Endothelial cell of umbilical vein (primary cell): ENCODE results near the gene PGS1. TPM values are rescaled to one million over a fixed set of nuclear protein-coding genes. Genes with fewer than 3 reads are reported as not detected.

Experiments
- BruUV-seq: library from RNA; stranded (reverse); fragments of 400-500 nt; replicated peaks from 2 replicates; lab custom pipeline; 2021; lab: Mats Ljungman, UMichigan
- CTCF ChIA-PET: fragments of 300-600, 350-600 bp; sonication (Branson Sonifier 250); formaldehyde crosslinking; loops from one replicate; lab custom pipeline; 2021; ENCODE audit warnings: antibody characterized with exemption, inconsistent platforms; lab: Charles Lee
- POLR2A ChIA-PET: fragments of 300-600, 350-600 bp; sonication (Branson Sonifier 250); formaldehyde crosslinking; loops from one replicate; lab custom pipeline; 2021; ENCODE audit warnings: antibody characterized with exemption, inconsistent platforms; lab: Charles Lee
- DNase-seq: peaks from one replicate; pipeline ENCODE4 v3.0.0-alpha.2; 2011; ENCODE audit warnings: low read depth, low spot score
- FAIRE-seq: peaks from 2 replicates; lab custom pipeline; 2011; peaks lifted over from hg19 to GRCh38; lab: Jason Lieb, UNC
- H2AFZ ChIP-seq: 2 replicates; pipeline ENCODE4 v1.6.0; 2012; ENCODE audit warnings: low read depth, low read length, control low read depth, inconsistent platforms
- H3K27ac ChIP-seq: 2 replicates; pipeline ENCODE4 v1.5.1; 2011; ENCODE audit warnings: low read depth, mild to moderate bottlenecking, control low read depth, low read length, moderate library complexity; ENCODE audit not compliant: insufficient read depth
- H3K27me3 ChIP-seq, 2 experiments: 2 replicates each; pipeline versions ENCODE4 v1.6.0 to v1.6.1; 2011; ENCODE audit warnings: low read length in 2 of 2, mixed read lengths in 1 of 2; ENCODE audit not compliant: control insufficient read depth in 2 of 2, insufficient read depth in 2 of 2
- H3K36me3 ChIP-seq, 2 experiments: 2 replicates in 1 of 2; 3 replicates in 1 of 2; pipeline ENCODE4 v1.5.1; 2011; ENCODE audit warnings: low read length in 2 of 2, mild to moderate bottlenecking in 1 of 2, moderate library complexity in 1 of 2; ENCODE audit not compliant: control insufficient read depth in 2 of 2, insufficient read depth in 2 of 2; ENCODE audit errors: extremely low read depth in 1 of 2
- H3K4me1 ChIP-seq: 3 replicates; pipeline ENCODE4 v1.5.1; 2011; ENCODE audit warnings: mild to moderate bottlenecking, low read length; ENCODE audit not compliant: control insufficient read depth, insufficient read depth; ENCODE audit errors: extremely low read depth
- H3K4me2 ChIP-seq: 2 replicates; pipeline ENCODE4 v1.6.1; 2011; ENCODE audit warnings: low read length, control low read depth, mixed read lengths; ENCODE audit not compliant: insufficient read depth
- H3K4me3 ChIP-seq, 3 experiments: fragments of 200-600 bp in 1 of 3; sonication (generic), shearing (Covaris generic) in 1 of 3; replicated peaks in 1 of 3; 2 replicates each; pipeline ENCODE4 v1.5.1; 2011 to 2016; ENCODE audit warnings: control low read depth in 3 of 3, low read length in 3 of 3, mild to moderate bottlenecking in 2 of 3, inconsistent platforms in 1 of 3, low read depth in 1 of 3, moderate library complexity in 1 of 3; ENCODE audit not compliant: insufficient read depth in 1 of 3
- H3K79me2 ChIP-seq: 2 replicates; pipeline ENCODE4 v1.6.0; 2012; ENCODE audit warnings: low read length, inconsistent platforms; ENCODE audit not compliant: control insufficient read depth, insufficient read depth
- H3K9ac ChIP-seq: replicated peaks from 2 replicates; pipeline ENCODE3; 2011; ENCODE audit warnings: low read length, control low read depth; ENCODE audit not compliant: insufficient read depth; ENCODE audit errors: extremely low read depth
- H3K9me1 ChIP-seq: replicated peaks from 3 replicates; pipeline ENCODE4 v1.6.0; 2011; ENCODE audit warnings: mild to moderate bottlenecking, low read length; ENCODE audit not compliant: control insufficient read depth, insufficient read depth; ENCODE audit errors: extremely low read depth
- H3K9me3 ChIP-seq: replicated peaks from 2 replicates; pipeline ENCODE4 v1.5.1; 2012; ENCODE audit warnings: low read length, inconsistent platforms; ENCODE audit not compliant: control insufficient read depth, insufficient read depth
- H4K20me1 ChIP-seq: replicated peaks from 2 replicates; pipeline ENCODE3; 2011; ENCODE audit warnings: mild to moderate bottlenecking, low read length; ENCODE audit not compliant: control insufficient read depth, insufficient read depth; ENCODE audit errors: extremely low read depth
- EZH2 ChIP-seq: IDR thresholded peaks from 2 replicates; pipeline ENCODE4 v1.6.1; 2012; ENCODE audit warnings: borderline replicate concordance, low read depth, mild to moderate bottlenecking, moderate library complexity, low read length, inconsistent platforms; ENCODE audit not compliant: severe bottlenecking
- FOS ChIP-seq: IDR thresholded peaks from 2 replicates; pipeline ENCODE4 v1.6.1; 2011; ENCODE audit warnings: mild to moderate bottlenecking, low read length, moderate library complexity, borderline replicate concordance; ENCODE audit not compliant: insufficient read depth
- GATA2 ChIP-seq: IDR thresholded peaks from 2 replicates; pipeline ENCODE4 v1.7.0; 2011; ENCODE audit warnings: low read depth, mild to moderate bottlenecking, moderate library complexity, mixed read lengths, low read length; ENCODE audit not compliant: insufficient read length, insufficient read depth
- JUN ChIP-seq: IDR thresholded peaks from 2 replicates; pipeline ENCODE4 v1.6.1; 2011; ENCODE audit warnings: borderline replicate concordance, low read depth; ENCODE audit not compliant: insufficient read length, insufficient read depth
- MAX ChIP-seq: IDR thresholded peaks from 2 replicates; pipeline ENCODE4 v1.6.1; 2011; ENCODE audit not compliant: insufficient read depth, insufficient read length
- MYC ChIP-seq: IDR thresholded peaks from one replicate; pipeline ENCODE4 v1.6.1; 2011; ENCODE audit warnings: mild to moderate bottlenecking, low read depth, low read length
- POLR2A ChIP-seq: IDR thresholded peaks from 2 replicates; pipeline ENCODE4 v1.6.1; 2012; ENCODE audit warnings: low read depth, mild to moderate bottlenecking, control low read depth, low read length
- POLR2AphosphoS5 ChIP-seq: IDR thresholded peaks from 2 replicates; pipeline ENCODE4 v1.6.1; 2012; ENCODE audit warnings: low read depth, mild to moderate bottlenecking, control low read depth, low read length, moderate library complexity; ENCODE audit not compliant: insufficient read depth
- dilution Hi-C: fragments of 300-500 bp; cut with MboI; formaldehyde crosslinking; loops from one replicate; pipeline ENCODE4 v1.15.0; 2019; ENCODE audit warnings: low sequenced_read_pairs; ENCODE audit not compliant: extremely low pct_ligation_motif_present
- intact Hi-C: fragments of 100-400 bp; cut with micrococcal nuclease; formaldehyde crosslinking; loops from one replicate; pipeline ENCODE4 v1.10.0; 2022
- polyA plus RNA-seq, 4 experiments: library from polyadenylated mRNA; depleted of rRNA in 3 of 4; stranded (reverse) in 3 of 4; unstranded in 1 of 4; fragments of >200 nt; gene quantifications; 2 replicates each; pipeline versions ENCODE4 v1.2.1 to v1.2.3, GENCODE V29; 2011 to 2012; ENCODE audit warnings: missing spikeins in 1 of 4
- total RNA-seq: library from RNA; stranded (reverse); gene quantifications from 2 replicates; pipeline ENCODE4 v1.2.3, GENCODE V29; 2021
- TF ChIP-seq, protein P1 (sequence below), 2 donors: IDR thresholded peaks; 1 replicate in 1 of 2; 2 replicates in 1 of 2; pipeline ENCODE4 v1.5.1; 2011; ENCODE audit warnings: low read length in 2 of 2, mild to moderate bottlenecking in 2 of 2, moderate library complexity in 2 of 2, control low read depth in 1 of 2, inconsistent platforms in 1 of 2, low read depth in 1 of 2; ENCODE audit not compliant: insufficient read depth in 1 of 2; ENCODE audit errors: extremely low read depth in 1 of 2

PGS1 gene
- total and polyA plus RNA-seq, 2 donors (not counting 3 experiments of a cell fraction or from before 2014, with no cell fraction given): 50.8 to 66.0 TPM

DNA sequence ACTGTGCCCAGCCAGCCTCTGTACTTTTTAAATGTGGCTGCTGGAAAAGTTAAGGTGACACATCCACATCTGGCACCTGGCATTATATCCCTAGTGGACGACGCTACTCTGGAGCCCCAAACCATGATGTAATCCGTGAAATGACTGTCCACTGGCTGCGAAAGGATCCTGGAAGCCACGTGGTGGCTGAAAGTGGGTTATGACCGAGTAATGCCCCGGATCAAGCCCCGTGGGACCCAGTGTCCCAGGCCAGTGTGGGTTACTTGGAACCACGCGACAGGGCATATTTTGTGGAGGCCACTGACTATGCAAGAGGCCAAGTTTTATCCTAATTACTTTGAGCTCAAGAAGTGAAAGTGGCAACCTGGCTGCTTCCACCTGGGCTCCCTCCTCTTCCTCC is 79.6 kb downstream of the PGS1 start:
- no peak overlapping the region for H3K9ac ChIP-seq
- TF ChIP-seq JUN: no peak
- no peak for TF ChIP-seq EZH2
- TF ChIP-seq, protein P1, sequence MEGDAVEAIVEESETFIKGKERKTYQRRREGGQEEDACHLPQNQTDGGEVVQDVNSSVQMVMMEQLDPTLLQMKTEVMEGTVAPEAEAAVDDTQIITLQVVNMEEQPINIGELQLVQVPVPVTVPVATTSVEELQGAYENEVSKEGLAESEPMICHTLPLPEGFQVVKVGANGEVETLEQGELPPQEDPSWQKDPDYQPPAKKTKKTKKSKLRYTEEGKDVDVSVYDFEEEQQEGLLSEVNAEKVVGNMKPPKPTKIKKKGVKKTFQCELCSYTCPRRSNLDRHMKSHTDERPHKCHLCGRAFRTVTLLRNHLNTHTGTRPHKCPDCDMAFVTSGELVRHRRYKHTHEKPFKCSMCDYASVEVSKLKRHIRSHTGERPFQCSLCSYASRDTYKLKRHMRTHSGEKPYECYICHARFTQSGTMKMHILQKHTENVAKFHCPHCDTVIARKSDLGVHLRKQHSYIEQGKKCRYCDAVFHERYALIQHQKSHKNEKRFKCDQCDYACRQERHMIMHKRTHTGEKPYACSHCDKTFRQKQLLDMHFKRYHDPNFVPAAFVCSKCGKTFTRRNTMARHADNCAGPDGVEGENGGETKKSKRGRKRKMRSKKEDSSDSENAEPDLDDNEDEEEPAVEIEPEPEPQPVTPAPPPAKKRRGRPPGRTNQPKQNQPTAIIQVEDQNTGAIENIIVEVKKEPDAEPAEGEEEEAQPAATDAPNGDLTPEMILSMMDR (IDR thresholded peaks at IDR 0.05; ENCODE audit: extremely low read depth in 1 of 2, insufficient read depth in 1 of 2, low read depth in 1 of 2, low read length in 2 of 2): no peak
- no peak for TF ChIP-seq GATA2
- TF ChIP-seq MAX: no peak
- no peak for TF ChIP-seq POLR2A
- no peak for TF ChIP-seq MYC
- no peak for TF ChIP-seq POLR2AphosphoS5
- TF ChIP-seq FOS: no peak

More for the DNA sequence above, 79.6 kb downstream of the PGS1 start:
- intact Hi-C loops (no loop called here), dilution Hi-C loops (no loop called here)
- DNase-seq: no peak
- no peak overlapping the region for H3K4me2 ChIP-seq
- no peaks in the 10 kb centered on the region for H3K27me3 ChIP-seq
- H3K27ac ChIP-seq: no peak overlapping the region
- no peaks in the 10 kb centered on the region for H4K20me1 ChIP-seq
- POLR2A ChIA-PET: no interaction called here
- H2AFZ ChIP-seq: no peak overlapping the region
- H3K9me1 ChIP-seq: no peaks in the 10 kb centered on the region
- H3K9me3 ChIP-seq: no peaks in the 10 kb centered on the region
- no peak for FAIRE-seq
- H3K36me3 ChIP-seq: no peaks in the 10 kb centered on the region
- no peak overlapping the region for H3K4me3 ChIP-seq
- no TSS peak for BruUV-seq
- H3K79me2 ChIP-seq: no peaks in the 10 kb centered on the region
- CTCF ChIA-PET: interaction anchor here (0.8 to 0.9 kb wide), 2 partner anchors 13 to 23 kb away, joined by 3 read pairs; no protein-coding TSS in a partner anchor
- H3K4me1 ChIP-seq: no peaks in the 10 kb centered on the region
